M059J (cell line): Measurements from ENCODE around the gene C19orf47. TPM values are rescaled to one million over a fixed set of nuclear protein-coding genes. Genes with fewer than 3 reads are reported as not detected.

Experiments used
- total RNA-seq: library from RNA; depleted of rRNA; stranded (reverse); fragments of >200 nt; shearing (Covaris generic); gene quantifications from 2 replicates; pipeline ENCODE4 v1.2.3, GENCODE V29; 2014; rRNA removed

Gene C19orf47
- total RNA-seq, 1 experiment from 2014 or later: 14.6 TPM

Other genes starting within 250 kb of the C19orf47 start
- gene MAP3K10, start 157.0 kb downstream of the C19orf47 start, total RNA-seq: 5.0 and 13.4 TPM in 2 replicates
- not detected in 2 replicates for gene TTC9B, start 130.0 kb downstream of the C19orf47 start, total RNA-seq
- gene CCNP, start 121.7 kb downstream of the C19orf47 start, total RNA-seq: not detected in 2 replicates
- 73.0 and 98.3 TPM in 2 replicates for gene AKT2, start 63.1 kb downstream of the C19orf47 start, total RNA-seq
- gene PLD3, start 298 bp upstream of the C19orf47 start, total RNA-seq: 211 and 244 TPM in 2 replicates
- 0.02 TPM in 1 of 2 replicates, not detected in the other for gene HIPK4, start 41.8 kb upstream of the C19orf47 start, total RNA-seq
- 2.3 and 2.6 TPM in 2 replicates for gene PRX, start 65.0 kb upstream of the C19orf47 start, total RNA-seq
- gene SERTAD1, start 77.6 kb upstream of the C19orf47 start, total RNA-seq: 20.0 and 22.0 TPM in 2 replicates
- 15.9 and 19.8 TPM in 2 replicates for gene SERTAD3, start 95.9 kb upstream of the C19orf47 start, total RNA-seq
- gene BLVRB, start 117.3 kb upstream of the C19orf47 start, total RNA-seq: 109 and 135 TPM in 2 replicates
- gene SPTBN4, start 118.6 kb upstream of the C19orf47 start, total RNA-seq: 0.10 and 0.67 TPM in 2 replicates
- 30.5 and 66.3 TPM in 2 replicates for gene SHKBP1, start 228.5 kb upstream of the C19orf47 start, total RNA-seq